Measurements from ENCODE around the gene NRIP1.

Gene NRIP1

GRCh38 chr21:15011967-15012366 is 52.8 kb downstream of the NRIP1 start:
- in situ Hi-C loops (cut with MboI; ENCODE audit: low sequenced_read_pairs): no loop called here

- in situ Hi-C loops (cut with MboI; ENCODE audit: low sequenced_read_pairs): no loop called here
These were observed 54.2 kb downstream of the NRIP1 start for GRCh38 chr21:15010645-15011044.

DNA sequence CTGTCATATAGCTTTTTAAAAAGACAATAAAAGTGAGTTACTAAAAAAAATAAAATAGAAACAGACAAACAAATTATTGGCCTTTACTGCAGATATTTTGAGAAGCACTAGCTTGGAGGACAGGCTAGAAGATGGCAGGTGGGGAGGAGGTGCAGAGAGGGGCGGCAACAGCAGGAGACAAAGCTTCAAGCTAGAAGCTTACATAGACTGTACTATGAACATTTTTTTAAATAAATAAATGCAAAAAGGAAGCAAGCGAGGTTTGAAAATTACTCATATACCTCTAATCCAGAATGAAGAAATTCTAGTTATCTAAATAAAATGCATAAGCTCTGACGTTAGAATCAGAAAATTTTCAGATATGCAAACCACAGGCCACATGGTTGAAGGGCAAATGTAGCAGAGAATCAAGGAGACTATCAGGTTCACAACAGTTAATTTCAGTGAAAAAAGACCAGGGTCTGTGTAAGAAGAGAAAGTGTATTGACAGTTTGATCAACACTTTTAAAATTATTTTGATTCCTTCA is 54.9 kb downstream of the NRIP1 start:
- in situ Hi-C loops (cut with MboI; ENCODE audit: low sequenced_read_pairs): no loop called here

GRCh38 chr21:15007716-15008296 is 57.0 kb downstream of the NRIP1 start:
- in situ Hi-C loops (cut with MboI; ENCODE audit: low sequenced_read_pairs): no loop called here

DNA sequence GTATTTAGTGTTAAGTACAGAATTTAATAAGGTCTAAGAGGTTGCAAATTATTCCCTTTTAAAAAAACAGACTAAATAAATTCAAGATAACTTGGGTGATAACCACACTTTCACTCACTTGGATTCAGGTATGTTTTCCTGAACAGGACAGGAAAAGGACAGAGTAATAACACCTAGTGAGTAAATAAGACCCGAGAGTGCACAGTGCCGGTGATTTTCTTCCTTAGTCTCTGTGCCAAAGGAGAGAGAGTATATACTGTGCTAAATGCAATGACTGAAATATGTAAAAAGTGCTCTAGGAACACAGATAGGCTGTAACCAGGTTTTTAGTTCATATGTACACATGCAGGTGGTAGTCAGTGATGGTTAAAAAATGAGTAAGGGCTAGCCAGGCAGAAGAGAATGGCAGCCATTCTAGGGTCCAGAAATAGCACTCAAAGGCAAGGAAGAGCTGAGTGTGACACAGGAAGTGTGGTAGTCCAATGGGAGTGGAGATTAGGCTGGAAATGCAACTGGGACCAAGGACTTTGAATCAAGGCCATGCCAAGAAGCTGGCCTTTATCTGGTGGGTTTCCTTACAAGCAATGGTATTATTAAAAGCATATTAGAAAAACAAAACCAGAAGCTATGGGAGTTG is 58.1 kb downstream of the NRIP1 start:
- in situ Hi-C loops (cut with MboI; ENCODE audit: low sequenced_read_pairs): no loop called here

GRCh38 chr21:15005391-15005790 is 59.4 kb downstream of the NRIP1 start:
- in situ Hi-C loops (cut with MboI; ENCODE audit: low sequenced_read_pairs): no loop called here

GRCh38 chr21:15004721-15005370 is 60.0 kb downstream of the NRIP1 start:
- in situ Hi-C loops (cut with MboI; ENCODE audit: low sequenced_read_pairs): no loop called here

DNA sequence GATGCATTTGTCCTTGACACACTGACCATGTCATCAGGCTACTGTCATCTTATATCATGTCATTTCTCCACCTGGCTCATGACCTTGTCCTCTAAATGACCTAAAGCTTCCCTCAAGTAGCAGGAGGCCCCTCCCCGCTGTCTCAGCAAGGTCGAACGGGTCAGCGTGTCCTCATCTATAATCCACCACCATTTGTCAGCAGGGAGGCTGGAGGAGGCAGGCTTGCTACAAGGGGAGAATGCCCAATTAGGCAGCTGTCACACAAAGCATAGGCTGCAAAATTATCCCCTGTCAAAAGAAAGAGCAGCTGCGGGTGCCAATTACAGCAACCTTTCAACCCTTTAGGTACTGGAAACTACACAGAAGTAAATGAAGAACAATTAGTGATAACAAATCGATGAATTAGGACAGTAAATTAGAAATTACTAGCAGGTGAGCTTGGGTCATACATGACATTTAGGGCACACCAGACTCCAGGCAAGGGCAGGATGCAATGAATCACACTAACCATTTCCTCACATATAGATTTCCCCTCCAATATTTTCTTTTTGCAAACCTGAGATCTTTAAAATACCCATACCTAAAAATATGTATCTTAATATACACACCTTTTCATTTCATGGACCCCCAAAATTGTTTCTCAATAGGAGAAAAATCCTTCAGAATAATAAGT is 61.2 kb downstream of the NRIP1 start:
- in situ Hi-C loops (cut with MboI; ENCODE audit: low sequenced_read_pairs): no loop called here

DNA sequence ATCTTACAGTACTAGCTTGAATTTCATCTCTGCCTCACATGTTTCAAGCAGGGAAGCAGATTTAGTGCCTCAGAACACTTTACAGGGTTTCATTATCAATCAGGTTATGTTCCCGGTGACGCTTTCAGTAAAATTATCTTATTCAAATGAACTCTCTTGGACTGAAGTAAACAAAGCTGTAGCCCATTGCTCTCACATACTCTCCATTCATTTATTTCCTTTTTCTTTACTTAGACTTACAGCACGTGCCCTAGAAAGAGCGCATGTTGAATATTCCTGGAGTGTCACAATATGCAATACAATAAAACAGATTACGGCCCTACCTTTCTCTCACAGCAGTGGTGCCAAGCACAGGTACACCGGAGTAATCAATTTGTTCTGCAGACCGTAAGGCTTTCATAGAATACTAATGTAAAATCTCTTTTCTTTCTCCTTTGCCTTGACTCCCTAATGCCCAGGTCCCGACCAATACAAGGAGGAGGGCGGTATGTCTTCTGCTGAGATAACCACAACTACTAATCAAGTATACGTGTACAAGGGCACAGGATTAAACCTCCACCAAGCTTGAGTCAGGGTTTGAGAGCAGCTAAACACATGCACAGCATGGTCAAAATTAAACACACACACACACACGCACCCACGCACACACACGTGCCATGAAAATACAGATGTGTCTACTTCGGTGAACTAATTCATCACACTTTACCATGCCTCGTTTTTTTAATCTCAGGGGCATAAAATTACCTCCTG is 62.8 kb downstream of the NRIP1 start:
- in situ Hi-C loops (cut with MboI; ENCODE audit: low sequenced_read_pairs): no loop called here

DNA sequence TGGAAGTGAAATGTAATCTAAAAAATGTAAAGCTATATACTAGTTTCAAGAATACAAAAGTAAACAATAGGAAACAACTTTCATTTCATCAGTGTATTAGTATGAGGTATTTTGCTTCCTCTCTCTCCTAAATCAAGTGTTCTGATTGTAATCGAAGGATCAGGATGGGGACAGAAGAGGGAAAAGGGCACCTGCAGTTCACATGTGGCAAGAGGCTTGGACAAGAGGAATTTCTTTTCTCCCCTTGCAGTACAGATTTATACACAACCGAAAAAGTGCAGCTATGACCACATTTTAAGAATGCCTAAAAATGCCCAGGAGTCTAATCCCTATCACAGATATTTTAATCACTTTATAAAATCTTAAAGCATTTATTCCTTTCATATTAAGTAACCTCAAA is 63.7 kb downstream of the NRIP1 start:
- in situ Hi-C loops (cut with MboI; ENCODE audit: low sequenced_read_pairs): no loop called here

GRCh38 chr21:15000081-15000480 is 64.7 kb downstream of the NRIP1 start:
- in situ Hi-C loops (cut with MboI; ENCODE audit: low sequenced_read_pairs): no loop called here

DNA sequence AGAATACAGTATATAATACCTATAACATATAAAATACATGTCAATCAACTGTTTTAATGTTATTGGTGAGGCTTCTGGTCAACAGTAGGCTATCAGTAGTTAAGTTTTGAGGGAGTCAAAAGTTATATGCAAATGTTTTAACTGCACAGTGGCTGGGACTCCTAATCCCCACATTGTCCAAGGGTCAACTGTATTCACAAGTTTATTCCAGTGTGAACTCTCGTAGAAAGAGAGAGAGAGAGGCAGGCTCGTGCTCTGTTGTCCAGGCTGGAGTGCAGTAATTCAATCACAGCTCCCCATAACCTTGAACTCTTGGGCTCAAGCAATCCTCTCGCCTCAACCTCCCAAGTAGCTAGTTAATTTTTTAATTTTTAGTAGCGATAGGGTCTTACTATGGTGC is 66.0 kb downstream of the NRIP1 start:
- in situ Hi-C loops (cut with MboI; ENCODE audit: low sequenced_read_pairs): no loop called here

DNA sequence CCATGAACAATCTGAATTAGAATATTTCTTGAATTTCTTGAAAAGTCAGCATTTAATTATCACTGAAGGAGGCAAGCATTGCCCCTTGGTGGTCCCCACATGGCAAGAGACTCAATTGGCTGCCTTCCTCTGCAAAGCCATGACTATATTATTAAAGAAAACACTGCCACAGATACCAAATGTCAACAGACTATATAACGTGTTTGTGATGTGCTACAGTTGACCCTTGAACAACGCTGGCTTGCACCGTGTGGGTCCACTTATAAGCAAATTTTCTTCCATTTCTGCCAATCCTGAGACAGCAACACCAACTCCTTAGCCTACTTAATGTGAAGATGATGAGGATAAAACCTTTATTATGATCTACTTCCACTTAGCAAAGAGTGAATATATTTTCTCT is 66.5 kb downstream of the NRIP1 start:
- in situ Hi-C loops (cut with MboI; ENCODE audit: low sequenced_read_pairs): no loop called here

- in situ Hi-C loops (cut with MboI; ENCODE audit: low sequenced_read_pairs): no loop called here
These were observed 68.9 kb downstream of the NRIP1 start for GRCh38 chr21:14995695-14996490.

DNA sequence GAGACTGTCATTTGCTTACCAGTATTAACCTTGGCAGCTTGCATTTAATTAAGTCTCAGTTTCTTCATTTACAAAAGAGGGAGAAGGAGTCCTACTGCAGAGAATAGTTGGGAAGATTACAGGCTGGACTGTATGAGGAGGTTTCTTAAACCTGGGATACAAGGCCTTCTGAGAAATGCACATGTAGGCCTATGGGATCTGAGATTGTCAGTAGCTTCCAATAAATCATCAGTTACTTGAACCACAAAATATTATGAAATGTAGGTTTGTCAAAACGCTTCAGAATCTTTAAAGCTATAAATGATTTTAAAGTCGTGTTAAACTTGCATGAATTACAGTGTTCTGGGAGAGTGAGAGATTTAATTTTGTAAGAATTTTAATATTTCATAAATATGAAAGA is 69.6 kb downstream of the NRIP1 start:
- in situ Hi-C loops (cut with MboI; ENCODE audit: low sequenced_read_pairs): no loop called here

- in situ Hi-C loops (cut with MboI; ENCODE audit: low sequenced_read_pairs): no loop called here
These were observed 71.7 kb downstream of the NRIP1 start for GRCh38 chr21:14993115-14993514.

DNA sequence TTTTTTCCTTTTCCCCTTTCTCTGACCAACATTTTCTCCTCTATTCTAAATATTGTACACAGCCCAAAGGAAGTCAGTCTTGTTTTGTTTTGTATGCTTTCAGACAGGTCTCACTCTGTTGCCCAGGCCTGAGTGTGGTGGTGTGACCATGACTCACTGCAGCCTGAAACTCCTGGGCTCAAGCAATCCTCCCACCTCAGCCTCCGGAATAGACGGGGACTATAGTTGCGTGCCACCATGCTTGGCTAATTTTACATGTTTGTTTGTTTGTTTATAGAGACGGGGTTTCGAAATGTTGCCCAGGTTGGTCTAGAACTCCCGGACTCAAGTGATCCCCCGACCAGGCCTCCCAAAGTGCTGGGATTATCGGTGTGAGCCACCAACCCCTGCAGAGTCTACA is 72.8 kb downstream of the NRIP1 start:
- in situ Hi-C loops (cut with MboI; ENCODE audit: low sequenced_read_pairs): no loop called here

- in situ Hi-C loops (cut with MboI; ENCODE audit: low sequenced_read_pairs): no loop called here
These were observed 75.4 kb downstream of the NRIP1 start for GRCh38 chr21:14989359-14989758.

GRCh38 chr21:14988760-14989159 is 76.0 kb downstream of the NRIP1 start:
- in situ Hi-C loops (cut with MboI; ENCODE audit: low sequenced_read_pairs): no loop called here

All from HL-60/S4 treated with retinoic acid at 250 ng/mL for 4 days and 3 days (cell line).